MCF 10A (cell line): Measurements from ENCODE around the gene RAD51B. TPM values are rescaled to one million over a fixed set of nuclear protein-coding genes. Genes with fewer than 3 reads are reported as not detected.

ENCODE experiments used
- BruUV-seq: library from RNA; stranded (reverse); fragments of 400-500 nt; replicated peaks from 2 replicates; lab custom pipeline; 2021; lab: Mats Ljungman, UMichigan
- CTCF ChIA-PET: fragments of 300-600 bp; sonication (Branson Sonifier 250); formaldehyde crosslinking; extraction: SDS; loops from one replicate; lab custom pipeline; 2021; ENCODE audit warnings: antibody characterized with exemption, inconsistent platforms; lab: Yijun Ruan, JAX
- POLR2A ChIA-PET: fragments of 300-600, 350-650 bp; sonication (Branson Sonifier 250); formaldehyde crosslinking; extraction: SDS; loops from one replicate; lab custom pipeline; 2020; ENCODE audit warnings: antibody characterized with exemption, inconsistent platforms; lab: Yijun Ruan, JAX
- DNase-seq: peaks from one replicate; pipeline ENCODE4 v3.0.0-alpha.2; 2018; ENCODE audit not compliant: unreplicated experiment
- H3K27ac Mint-ChIP-seq: one replicate; pipeline ENCODE4 v1.8.0; 2022; ENCODE audit warnings: mild to moderate bottlenecking, low read depth, mixed read lengths; ENCODE audit not compliant: unreplicated experiment
- H3K27me3 Mint-ChIP-seq: one replicate; pipeline ENCODE4 v1.8.0; 2022; ENCODE audit warnings: mixed read lengths; ENCODE audit not compliant: insufficient read depth, unreplicated experiment
- H3K36me3 Mint-ChIP-seq: one replicate; pipeline ENCODE4 v1.8.0; 2022; ENCODE audit warnings: mild to moderate bottlenecking, moderate library complexity, mixed read lengths; ENCODE audit not compliant: insufficient read depth, unreplicated experiment
- H3K4me1 Mint-ChIP-seq: one replicate; pipeline ENCODE4 v1.8.0; 2022; ENCODE audit warnings: mixed read lengths; ENCODE audit not compliant: insufficient read depth, unreplicated experiment
- H3K4me3 Mint-ChIP-seq: one replicate; pipeline ENCODE4 v1.8.0; 2022; ENCODE audit warnings: mild to moderate bottlenecking, moderate library complexity, mixed read lengths; ENCODE audit not compliant: unreplicated experiment
- H3K9me3 Mint-ChIP-seq: one replicate; pipeline ENCODE4 v1.8.0; 2022; ENCODE audit warnings: mixed read lengths; ENCODE audit not compliant: unreplicated experiment
- CTCF ChIP-seq: fragments of 200-600 bp; IDR thresholded peaks from one replicate; pipeline ENCODE4 v1.8.0; 2022; ENCODE audit warnings: antibody characterized with exemption, mild to moderate bottlenecking; ENCODE audit not compliant: unreplicated experiment
- intact Hi-C: fragments of 100-400 bp; cut with micrococcal nuclease; formaldehyde crosslinking; loops from 2 replicates; pipeline ENCODE4 v1.14.1; 2022
- total RNA-seq: library from RNA; stranded (reverse); gene quantifications from 2 replicates; pipeline ENCODE4 v1.2.3, GENCODE V29; 2022

RAD51B gene
- total RNA-seq, 1 experiment from 2014 or later: 14.6 TPM

- no peak overlapping the region for H3K27ac Mint-ChIP-seq
- H3K9me3 Mint-ChIP-seq: no peaks in the 10 kb centered on the region
- BruUV-seq: no TSS peak
- POLR2A ChIA-PET: interaction anchor here (0.6 kb wide), 1 partner anchor 10 kb away, joined by 3 read pairs; no protein-coding TSS in a partner anchor
- peaks cover 6% of the 10 kb centered on the region for H3K36me3 Mint-ChIP-seq
- DNase-seq: no peak
- TF ChIP-seq CTCF: no peak
- H3K4me3 Mint-ChIP-seq: no peak overlapping the region
- no peaks in the 10 kb centered on the region for H3K27me3 Mint-ChIP-seq
- CTCF ChIA-PET: interaction anchor here (0.6 to 1.5 kb wide), 2 partner anchors 9 to 987 kb away, joined by 5 to 8 read pairs; no protein-coding TSS in a partner anchor
- no peaks in the 10 kb centered on the region for H3K4me1 Mint-ChIP-seq
- intact Hi-C loops: no loop called here
These were observed 26.5 kb downstream of the RAD51B start for GRCh38 chr14:67846029-67846610.

DNA sequence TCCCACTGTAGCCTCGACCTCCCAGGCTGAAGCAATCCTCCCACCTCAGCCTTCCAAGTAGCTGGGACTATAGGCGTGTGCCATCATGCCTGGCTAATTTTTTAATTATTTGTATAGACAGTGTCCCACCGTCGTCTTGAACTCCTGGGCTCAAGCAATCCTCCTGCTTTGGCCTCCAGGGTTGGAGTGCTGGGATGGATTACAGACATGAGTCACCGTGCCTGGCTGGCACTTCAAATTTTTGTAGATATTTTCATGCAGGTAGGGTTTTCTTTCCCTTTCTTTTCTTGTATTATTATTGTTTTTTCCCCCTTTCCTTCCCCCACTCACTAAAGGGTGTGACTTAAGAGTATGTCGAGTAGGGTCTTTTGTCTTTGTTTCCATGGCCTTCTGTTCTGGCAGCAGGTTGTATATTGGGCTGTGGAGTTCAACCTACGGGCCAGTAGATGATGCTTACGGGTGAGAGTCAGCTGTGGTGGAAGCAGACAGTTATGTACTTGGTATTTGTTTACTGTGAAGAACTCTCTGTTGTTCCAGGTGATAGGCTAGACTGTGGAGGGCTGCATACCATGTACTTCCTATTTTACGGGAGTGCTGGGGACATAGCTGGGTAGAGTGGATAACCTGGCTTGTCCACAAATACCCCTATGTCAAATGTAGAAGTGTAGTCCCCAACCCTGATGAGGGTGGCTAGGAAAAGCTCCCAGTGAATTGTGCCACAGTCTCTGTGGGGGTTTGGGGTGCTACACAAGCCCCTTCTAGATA, 30.7 kb downstream of the RAD51B start:
- no peaks in the 10 kb centered on the region for H3K36me3 Mint-ChIP-seq
- BruUV-seq: no TSS peak
- TF ChIP-seq CTCF: no peak
- ChIA-PET POLR2A (interaction anchor here (0.5 kb wide), 1 partner anchor 19 kb away, joined by 3 read pairs; no protein-coding TSS in a partner anchor), CTCF (interaction anchor here (0.6 to 1.2 kb wide), 4 partner anchors 13 to 1990 kb away, joined by 3 to 5 read pairs (median 3); no protein-coding TSS in a partner anchor)
- intact Hi-C loops: no loop called here
- no peak overlapping the region for H3K27ac Mint-ChIP-seq
- H3K27me3 Mint-ChIP-seq: no peaks in the 10 kb centered on the region
- DNase-seq: no peak
- no peaks in the 10 kb centered on the region for H3K9me3 Mint-ChIP-seq
- no peak overlapping the region for H3K4me3 Mint-ChIP-seq
- no peaks in the 10 kb centered on the region for H3K4me1 Mint-ChIP-seq

DNA sequence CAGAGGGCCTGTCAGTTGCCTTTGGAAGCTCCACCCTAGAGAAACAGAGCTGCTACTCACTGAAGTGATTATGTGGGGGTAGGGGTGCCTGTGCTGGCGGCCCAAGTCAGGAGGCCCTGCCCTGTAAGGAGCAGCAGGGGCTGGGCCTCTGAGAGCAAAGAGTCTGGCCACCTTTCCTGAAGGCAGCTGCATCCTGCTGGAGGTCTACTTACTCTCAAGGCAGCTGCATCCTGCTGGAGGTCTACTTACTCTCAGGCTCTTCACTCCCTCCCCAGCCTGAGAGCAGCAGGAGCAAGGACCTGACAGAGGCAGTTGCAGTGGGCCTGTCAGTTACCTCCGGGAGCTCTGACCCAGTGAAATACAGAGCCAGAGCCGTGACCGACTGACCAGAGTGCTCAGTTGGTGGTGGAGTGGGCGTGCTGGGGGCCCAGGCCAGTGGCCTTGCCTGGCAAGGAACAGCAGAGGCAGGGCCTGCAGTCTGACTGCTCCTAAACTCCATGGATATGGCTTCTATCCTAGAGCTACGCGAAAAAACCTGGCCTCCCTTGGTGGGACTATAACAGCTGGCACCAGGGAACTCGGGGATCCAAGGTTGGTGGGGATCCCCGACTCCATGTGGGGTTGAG, 32.3 kb downstream of the RAD51B start:
- no peak for TF ChIP-seq CTCF
- Mint-ChIP-seq H3K27me3 (no peaks in the 10 kb centered on the region), H3K4me3 (no peak overlapping the region), H3K9me3 (no peaks in the 10 kb centered on the region), H3K36me3 (no peaks in the 10 kb centered on the region), H3K4me1 (no peaks in the 10 kb centered on the region), H3K27ac (no peak overlapping the region)
- no peak for DNase-seq
- no TSS peak for BruUV-seq
- CTCF ChIA-PET: interaction anchor here (0.6 to 1.3 kb wide), 3 partner anchors 14 to 16 kb away, joined by 3 to 4 read pairs (median 3); no protein-coding TSS in a partner anchor
- intact Hi-C loops: no loop called here
- POLR2A ChIA-PET: interaction anchor here (0.8 kb wide), 1 partner anchor 495 kb away, joined by 3 read pairs; no protein-coding TSS in a partner anchor
